HEK293 (cell line): ENCODE results near the gene TMEM170B.

Experiments
- IKZF3 ChIP-seq: fragments of 450-650 bp; IDR thresholded peaks from 2 replicates; pipeline ENCODE4 v1.5.0; 2018; ENCODE audit warnings: missing biosample characterization, mild to moderate bottlenecking, missing genetic modification characterization, moderate library complexity
- TF ChIP-seq, protein P1 (sequence below): fragments of 450-650 bp; formaldehyde crosslinking; IDR thresholded peaks from 2 replicates; pipeline ENCODE4 v1.5.1; 2016; ENCODE audit warnings: missing biosample characterization, missing genetic modification characterization

DNA sequence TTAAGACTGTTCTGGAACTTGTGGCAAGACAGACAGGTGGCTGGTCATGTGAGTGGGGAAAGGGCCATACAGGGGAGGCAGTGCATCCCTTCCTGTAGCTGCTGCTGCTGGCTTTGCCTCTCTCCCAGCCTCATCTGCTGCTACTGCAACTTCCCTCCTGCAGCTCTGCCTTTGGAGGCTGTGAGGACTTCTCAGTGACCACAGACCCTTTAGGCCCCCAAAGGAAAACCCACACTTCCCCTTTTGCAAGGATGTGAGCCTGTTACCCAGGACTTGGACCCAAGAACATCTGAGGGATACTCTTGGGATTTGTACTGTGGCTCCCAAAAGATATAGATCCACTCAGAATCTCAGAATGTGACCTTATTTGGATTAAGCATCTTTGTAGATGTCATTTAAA is 91.0 kb downstream of the TMEM170B start:
- TF ChIP-seq, protein P1, sequence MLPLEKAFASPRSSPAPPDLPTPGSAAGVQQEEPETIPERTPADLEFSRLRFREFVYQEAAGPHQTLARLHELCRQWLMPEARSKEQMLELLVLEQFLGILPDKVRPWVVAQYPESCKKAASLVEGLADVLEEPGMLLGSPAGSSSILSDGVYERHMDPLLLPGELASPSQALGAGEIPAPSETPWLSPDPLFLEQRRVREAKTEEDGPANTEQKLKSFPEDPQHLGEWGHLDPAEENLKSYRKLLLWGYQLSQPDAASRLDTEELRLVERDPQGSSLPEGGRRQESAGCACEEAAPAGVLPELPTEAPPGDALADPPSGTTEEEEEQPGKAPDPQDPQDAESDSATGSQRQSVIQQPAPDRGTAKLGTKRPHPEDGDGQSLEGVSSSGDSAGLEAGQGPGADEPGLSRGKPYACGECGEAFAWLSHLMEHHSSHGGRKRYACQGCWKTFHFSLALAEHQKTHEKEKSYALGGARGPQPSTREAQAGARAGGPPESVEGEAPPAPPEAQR (tag by site-specific recombination), result no peak
- no peak for TF ChIP-seq IKZF3 (tag by site-specific recombination)
